GM23338 (cell line): ENCODE measurements around the gene NAP1L4. TPM values are rescaled to one million over a fixed set of nuclear protein-coding genes. Genes with fewer than 3 reads are reported as not detected.

ENCODE experiments used
- ATAC-seq: fragments of 200-7000 bp; cut with Tn5 transposase; 3 replicates; pipeline ENCODE4 v1.9.1; 2020
- DNase-seq: peaks from one replicate; pipeline ENCODE4 v3.0.0-alpha.2; 2015; ENCODE audit warnings: low spot score
- H2AFZ ChIP-seq: fragments of 200-600 bp; sonication (generic); 2 replicates; pipeline ENCODE4 v1.8.0; 2016; ENCODE audit warnings: antibody characterized with exemption, mild to moderate bottlenecking, moderate library complexity
- H3F3A ChIP-seq: fragments of 200-600 bp; sonication (generic); replicated peaks from 2 replicates; pipeline ENCODE4 v1.8.0; 2017; ENCODE audit warnings: antibody characterized with exemption, mixed run types, low read depth
- H3K27ac ChIP-seq: fragments of 200-600 bp; sonication (generic); 2 replicates; pipeline ENCODE4 v1.6.1; 2016; ENCODE audit warnings: low read depth
- H3K27me3 ChIP-seq: fragments of 200-600 bp; sonication (generic); 2 replicates; pipeline ENCODE4 v1.8.0; 2016; ENCODE audit warnings: mild to moderate bottlenecking, mixed run types, moderate library complexity; ENCODE audit not compliant: insufficient read depth
- H3K36me3 ChIP-seq: fragments of 200-600 bp; sonication (generic); 2 replicates; pipeline ENCODE4 v1.8.0; 2016; ENCODE audit warnings: mild to moderate bottlenecking; ENCODE audit not compliant: insufficient read depth
- H3K4me1 ChIP-seq: fragments of 200-600 bp; sonication (generic); 2 replicates; pipeline ENCODE4 v1.8.0; 2016; ENCODE audit warnings: mild to moderate bottlenecking, moderate library complexity; ENCODE audit not compliant: insufficient read depth
- H3K4me2 ChIP-seq: fragments of 200-600 bp; sonication (generic); 2 replicates; pipeline ENCODE4 v1.7.1; 2017; ENCODE audit warnings: mixed run types
- H3K4me3 ChIP-seq: fragments of 200-600 bp; sonication (generic); 2 replicates; pipeline ENCODE4 v1.6.1; 2016; ENCODE audit warnings: mixed run types
- H3K79me2 ChIP-seq: fragments of 200-600 bp; sonication (generic); replicated peaks from 2 replicates; pipeline ENCODE4 v1.8.0; 2017; ENCODE audit warnings: mild to moderate bottlenecking; ENCODE audit not compliant: insufficient read depth
- H3K9me2 ChIP-seq: fragments of 200-600 bp; sonication (generic); 2 replicates; pipeline ENCODE4 v1.8.0; 2017; ENCODE audit not compliant: insufficient read depth
- H4K20me1 ChIP-seq: fragments of 200-600 bp; sonication (generic); replicated peaks from 2 replicates; pipeline ENCODE4 v1.8.0; 2017; ENCODE audit warnings: mild to moderate bottlenecking; ENCODE audit not compliant: insufficient read depth
- H3K27ac Mint-ChIP-seq: 2 replicates; pipeline ENCODE4 v1.8.0; 2020; ENCODE audit warnings: inconsistent platforms, mild to moderate bottlenecking, moderate library complexity, mixed read lengths
- H3K27me3 Mint-ChIP-seq: 3 replicates; pipeline ENCODE4 v1.8.0; 2022; ENCODE audit warnings: low read depth, mild to moderate bottlenecking, moderate library complexity, mixed read lengths, inconsistent platforms; ENCODE audit not compliant: insufficient read depth, poor library complexity
- H3K36me3 Mint-ChIP-seq: 3 replicates; pipeline ENCODE4 v1.8.0; 2021; ENCODE audit warnings: low read depth, mild to moderate bottlenecking, inconsistent platforms, moderate library complexity, mixed read lengths
- H3K4me1 Mint-ChIP-seq: 3 replicates; pipeline ENCODE4 v1.8.0; 2020; ENCODE audit warnings: mild to moderate bottlenecking, inconsistent platforms, mixed read lengths
- H3K4me3 Mint-ChIP-seq: 3 replicates; pipeline ENCODE4 v1.8.0; 2021; ENCODE audit warnings: moderate library complexity, mild to moderate bottlenecking, inconsistent platforms, mixed read lengths
- H3K9me3 Mint-ChIP-seq: 3 replicates; pipeline ENCODE4 v1.8.0; 2020; ENCODE audit warnings: moderate library complexity, mild to moderate bottlenecking, inconsistent platforms, mixed read lengths
- EZH2 ChIP-seq: fragments of 200-600 bp; sonication (generic); IDR thresholded peaks from one replicate; pipeline ENCODE4 v1.8.0; 2017; ENCODE audit warnings: antibody characterized with exemption, mild to moderate bottlenecking, low read depth; ENCODE audit not compliant: unreplicated experiment
- EZH2phosphoT487 ChIP-seq: fragments of 200-600 bp; sonication (generic); IDR thresholded peaks from one replicate; pipeline ENCODE4 v1.8.1; 2018; ENCODE audit warnings: antibody characterized with exemption; ENCODE audit not compliant: unreplicated experiment
- JUNB ChIP-seq: IDR thresholded peaks from one replicate; pipeline ENCODE4 v1.6.1; 2016; ENCODE audit warnings: antibody characterized with exemption; ENCODE audit not compliant: unreplicated experiment
- NANOG ChIP-seq: IDR thresholded peaks from 2 replicates; pipeline ENCODE4 v1.6.1; 2016; ENCODE audit warnings: antibody characterized with exemption, borderline replicate concordance
- STAT1 ChIP-seq: IDR thresholded peaks from one replicate; pipeline ENCODE4 v1.6.1; 2016; ENCODE audit warnings: antibody characterized with exemption; ENCODE audit not compliant: unreplicated experiment
- ZNF114 ChIP-seq: fragments of 250-450 bp; sonication (Bioruptor Pico); IDR thresholded peaks from 2 replicates; pipeline ENCODE4 v1.5.0; 2020; ENCODE audit warnings: mild to moderate bottlenecking, moderate library complexity
- ZNF331 ChIP-seq: fragments of 250-450 bp; sonication (Bioruptor Pico); IDR thresholded peaks from 2 replicates; pipeline ENCODE4 v1.5.0; 2020; ENCODE audit warnings: low read depth, mild to moderate bottlenecking, moderate library complexity
- polyA plus RNA-seq: library from polyadenylated mRNA; unstranded; fragments of >200 nt; fragmentation: Nextera tagmentation; extraction: Ambion mirVana; gene quantifications from 2 replicates; pipeline ENCODE4 v1.2.1, GENCODE V29; 2016
- total RNA-seq: library from RNA; depleted of rRNA; stranded (reverse); fragments of >200 nt; shearing (Covaris generic); gene quantifications from 2 replicates; pipeline ENCODE4 v1.2.3, GENCODE V29; 2014
- TF ChIP-seq, protein P1 (sequence below): IDR thresholded peaks from 2 replicates; pipeline ENCODE4 v1.6.1; 2016; ENCODE audit warnings: antibody characterized with exemption
- TF ChIP-seq, protein P2 (sequence below): IDR thresholded peaks from one replicate; pipeline ENCODE4 v1.6.1; 2018; ENCODE audit warnings: antibody characterized with exemption; ENCODE audit not compliant: unreplicated experiment
- TF ChIP-seq, protein P3 (sequence below): fragments of 250-450 bp; sonication (Bioruptor Pico); IDR thresholded peaks from 2 replicates; pipeline ENCODE4 v1.5.0; 2020; ENCODE audit warnings: mild to moderate bottlenecking, moderate library complexity
- TF ChIP-seq, protein P4 (sequence below), 2 experiments: fragments of 200-600 bp in 1 of 2; sonication (generic) in 1 of 2; conservative IDR thresholded peaks; 2 replicates each; pipeline versions ENCODE4 v1.5.1 to v1.6.1; 2016 to 2017; ENCODE audit warnings: antibody characterized with exemption in 2 of 2, low read depth in 2 of 2, mild to moderate bottlenecking in 2 of 2, moderate library complexity in 1 of 2

NAP1L4 gene
- total and polyA plus RNA-seq, 2 experiments from 2014 or later = 181 to 189 TPM

DNA sequence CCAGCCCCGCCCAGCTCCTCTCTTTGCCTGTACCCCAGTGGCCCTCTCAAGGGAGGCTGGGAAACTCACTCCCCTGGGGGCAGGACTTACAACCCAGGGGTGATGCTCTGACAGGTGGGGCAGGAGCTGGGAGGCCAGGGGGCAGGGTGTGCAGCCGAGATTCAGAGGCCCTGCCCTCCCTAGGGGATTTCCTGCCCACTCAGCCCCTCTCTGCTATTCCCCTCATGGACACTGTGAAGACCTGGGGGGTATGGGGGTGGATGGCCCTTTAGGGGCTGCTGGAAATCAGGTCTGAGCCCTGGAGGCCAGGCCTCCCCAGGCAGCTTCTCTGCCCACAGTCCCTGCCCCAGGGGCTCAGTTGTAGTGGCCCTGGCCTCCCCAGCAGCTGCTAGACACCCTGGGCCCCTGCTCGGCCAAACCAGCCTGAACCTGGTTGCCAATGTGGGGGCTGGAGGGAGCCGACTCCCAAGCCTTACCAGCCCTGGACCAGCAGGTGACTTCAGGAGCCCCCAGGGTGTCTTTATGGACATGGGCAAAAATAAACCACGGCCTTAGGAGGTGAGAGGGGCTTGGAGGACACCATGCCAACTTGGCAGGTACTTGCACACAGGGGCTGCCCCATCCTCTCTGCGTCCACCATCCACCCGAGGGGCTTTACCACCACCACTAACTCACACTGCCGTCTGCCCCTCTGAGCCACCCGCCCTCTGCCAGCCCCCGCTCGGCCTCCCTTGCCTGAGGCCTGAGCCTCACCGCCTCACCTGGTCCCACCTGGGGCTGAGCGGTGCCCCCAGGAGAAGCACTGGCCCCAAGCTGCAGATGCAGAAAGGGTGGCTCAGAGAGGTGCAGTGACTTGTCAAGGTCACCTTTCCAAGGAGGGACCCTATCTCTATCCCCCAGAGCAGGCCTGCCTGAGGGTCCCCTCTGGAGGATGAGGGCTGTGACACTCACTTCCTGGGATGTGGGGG is 60.1 kb downstream of the NAP1L4 start:
- Mint-ChIP-seq H3K36me3 (peaks cover 2% of the 10 kb centered on the region; the same call in 2 of the 3 replicates), H3K4me1 (peaks cover 13% of the 10 kb centered on the region; the same call in 1 of the 3 replicates), H3K27ac (no peak overlapping the region), H3K9me3 (peaks cover 15% of the 10 kb centered on the region), H3K4me3 (no peak overlapping the region), H3K27me3 (peaks cover 42% of the 10 kb centered on the region)
- H2AFZ ChIP-seq = no peak overlapping the region
- H3K4me3 ChIP-seq = no peak overlapping the region
- TF ChIP-seq NANOG (no peak), ZNF331 (no peak), ZNF114 (CRISPR knock-in tag) (no peak), JUNB (no peak), EZH2phosphoT487 (no peak), STAT1 (no peak), EZH2 (no peak)
- TF ChIP-seq, protein P1, sequence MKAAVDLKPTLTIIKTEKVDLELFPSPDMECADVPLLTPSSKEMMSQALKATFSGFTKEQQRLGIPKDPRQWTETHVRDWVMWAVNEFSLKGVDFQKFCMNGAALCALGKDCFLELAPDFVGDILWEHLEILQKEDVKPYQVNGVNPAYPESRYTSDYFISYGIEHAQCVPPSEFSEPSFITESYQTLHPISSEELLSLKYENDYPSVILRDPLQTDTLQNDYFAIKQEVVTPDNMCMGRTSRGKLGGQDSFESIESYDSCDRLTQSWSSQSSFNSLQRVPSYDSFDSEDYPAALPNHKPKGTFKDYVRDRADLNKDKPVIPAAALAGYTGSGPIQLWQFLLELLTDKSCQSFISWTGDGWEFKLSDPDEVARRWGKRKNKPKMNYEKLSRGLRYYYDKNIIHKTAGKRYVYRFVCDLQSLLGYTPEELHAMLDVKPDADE = no peak
- TF ChIP-seq, protein P2, sequence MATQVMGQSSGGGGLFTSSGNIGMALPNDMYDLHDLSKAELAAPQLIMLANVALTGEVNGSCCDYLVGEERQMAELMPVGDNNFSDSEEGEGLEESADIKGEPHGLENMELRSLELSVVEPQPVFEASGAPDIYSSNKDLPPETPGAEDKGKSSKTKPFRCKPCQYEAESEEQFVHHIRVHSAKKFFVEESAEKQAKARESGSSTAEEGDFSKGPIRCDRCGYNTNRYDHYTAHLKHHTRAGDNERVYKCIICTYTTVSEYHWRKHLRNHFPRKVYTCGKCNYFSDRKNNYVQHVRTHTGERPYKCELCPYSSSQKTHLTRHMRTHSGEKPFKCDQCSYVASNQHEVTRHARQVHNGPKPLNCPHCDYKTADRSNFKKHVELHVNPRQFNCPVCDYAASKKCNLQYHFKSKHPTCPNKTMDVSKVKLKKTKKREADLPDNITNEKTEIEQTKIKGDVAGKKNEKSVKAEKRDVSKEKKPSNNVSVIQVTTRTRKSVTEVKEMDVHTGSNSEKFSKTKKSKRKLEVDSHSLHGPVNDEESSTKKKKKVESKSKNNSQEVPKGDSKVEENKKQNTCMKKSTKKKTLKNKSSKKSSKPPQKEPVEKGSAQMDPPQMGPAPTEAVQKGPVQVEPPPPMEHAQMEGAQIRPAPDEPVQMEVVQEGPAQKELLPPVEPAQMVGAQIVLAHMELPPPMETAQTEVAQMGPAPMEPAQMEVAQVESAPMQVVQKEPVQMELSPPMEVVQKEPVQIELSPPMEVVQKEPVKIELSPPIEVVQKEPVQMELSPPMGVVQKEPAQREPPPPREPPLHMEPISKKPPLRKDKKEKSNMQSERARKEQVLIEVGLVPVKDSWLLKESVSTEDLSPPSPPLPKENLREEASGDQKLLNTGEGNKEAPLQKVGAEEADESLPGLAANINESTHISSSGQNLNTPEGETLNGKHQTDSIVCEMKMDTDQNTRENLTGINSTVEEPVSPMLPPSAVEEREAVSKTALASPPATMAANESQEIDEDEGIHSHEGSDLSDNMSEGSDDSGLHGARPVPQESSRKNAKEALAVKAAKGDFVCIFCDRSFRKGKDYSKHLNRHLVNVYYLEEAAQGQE = no peak
- TF ChIP-seq, protein P3, sequence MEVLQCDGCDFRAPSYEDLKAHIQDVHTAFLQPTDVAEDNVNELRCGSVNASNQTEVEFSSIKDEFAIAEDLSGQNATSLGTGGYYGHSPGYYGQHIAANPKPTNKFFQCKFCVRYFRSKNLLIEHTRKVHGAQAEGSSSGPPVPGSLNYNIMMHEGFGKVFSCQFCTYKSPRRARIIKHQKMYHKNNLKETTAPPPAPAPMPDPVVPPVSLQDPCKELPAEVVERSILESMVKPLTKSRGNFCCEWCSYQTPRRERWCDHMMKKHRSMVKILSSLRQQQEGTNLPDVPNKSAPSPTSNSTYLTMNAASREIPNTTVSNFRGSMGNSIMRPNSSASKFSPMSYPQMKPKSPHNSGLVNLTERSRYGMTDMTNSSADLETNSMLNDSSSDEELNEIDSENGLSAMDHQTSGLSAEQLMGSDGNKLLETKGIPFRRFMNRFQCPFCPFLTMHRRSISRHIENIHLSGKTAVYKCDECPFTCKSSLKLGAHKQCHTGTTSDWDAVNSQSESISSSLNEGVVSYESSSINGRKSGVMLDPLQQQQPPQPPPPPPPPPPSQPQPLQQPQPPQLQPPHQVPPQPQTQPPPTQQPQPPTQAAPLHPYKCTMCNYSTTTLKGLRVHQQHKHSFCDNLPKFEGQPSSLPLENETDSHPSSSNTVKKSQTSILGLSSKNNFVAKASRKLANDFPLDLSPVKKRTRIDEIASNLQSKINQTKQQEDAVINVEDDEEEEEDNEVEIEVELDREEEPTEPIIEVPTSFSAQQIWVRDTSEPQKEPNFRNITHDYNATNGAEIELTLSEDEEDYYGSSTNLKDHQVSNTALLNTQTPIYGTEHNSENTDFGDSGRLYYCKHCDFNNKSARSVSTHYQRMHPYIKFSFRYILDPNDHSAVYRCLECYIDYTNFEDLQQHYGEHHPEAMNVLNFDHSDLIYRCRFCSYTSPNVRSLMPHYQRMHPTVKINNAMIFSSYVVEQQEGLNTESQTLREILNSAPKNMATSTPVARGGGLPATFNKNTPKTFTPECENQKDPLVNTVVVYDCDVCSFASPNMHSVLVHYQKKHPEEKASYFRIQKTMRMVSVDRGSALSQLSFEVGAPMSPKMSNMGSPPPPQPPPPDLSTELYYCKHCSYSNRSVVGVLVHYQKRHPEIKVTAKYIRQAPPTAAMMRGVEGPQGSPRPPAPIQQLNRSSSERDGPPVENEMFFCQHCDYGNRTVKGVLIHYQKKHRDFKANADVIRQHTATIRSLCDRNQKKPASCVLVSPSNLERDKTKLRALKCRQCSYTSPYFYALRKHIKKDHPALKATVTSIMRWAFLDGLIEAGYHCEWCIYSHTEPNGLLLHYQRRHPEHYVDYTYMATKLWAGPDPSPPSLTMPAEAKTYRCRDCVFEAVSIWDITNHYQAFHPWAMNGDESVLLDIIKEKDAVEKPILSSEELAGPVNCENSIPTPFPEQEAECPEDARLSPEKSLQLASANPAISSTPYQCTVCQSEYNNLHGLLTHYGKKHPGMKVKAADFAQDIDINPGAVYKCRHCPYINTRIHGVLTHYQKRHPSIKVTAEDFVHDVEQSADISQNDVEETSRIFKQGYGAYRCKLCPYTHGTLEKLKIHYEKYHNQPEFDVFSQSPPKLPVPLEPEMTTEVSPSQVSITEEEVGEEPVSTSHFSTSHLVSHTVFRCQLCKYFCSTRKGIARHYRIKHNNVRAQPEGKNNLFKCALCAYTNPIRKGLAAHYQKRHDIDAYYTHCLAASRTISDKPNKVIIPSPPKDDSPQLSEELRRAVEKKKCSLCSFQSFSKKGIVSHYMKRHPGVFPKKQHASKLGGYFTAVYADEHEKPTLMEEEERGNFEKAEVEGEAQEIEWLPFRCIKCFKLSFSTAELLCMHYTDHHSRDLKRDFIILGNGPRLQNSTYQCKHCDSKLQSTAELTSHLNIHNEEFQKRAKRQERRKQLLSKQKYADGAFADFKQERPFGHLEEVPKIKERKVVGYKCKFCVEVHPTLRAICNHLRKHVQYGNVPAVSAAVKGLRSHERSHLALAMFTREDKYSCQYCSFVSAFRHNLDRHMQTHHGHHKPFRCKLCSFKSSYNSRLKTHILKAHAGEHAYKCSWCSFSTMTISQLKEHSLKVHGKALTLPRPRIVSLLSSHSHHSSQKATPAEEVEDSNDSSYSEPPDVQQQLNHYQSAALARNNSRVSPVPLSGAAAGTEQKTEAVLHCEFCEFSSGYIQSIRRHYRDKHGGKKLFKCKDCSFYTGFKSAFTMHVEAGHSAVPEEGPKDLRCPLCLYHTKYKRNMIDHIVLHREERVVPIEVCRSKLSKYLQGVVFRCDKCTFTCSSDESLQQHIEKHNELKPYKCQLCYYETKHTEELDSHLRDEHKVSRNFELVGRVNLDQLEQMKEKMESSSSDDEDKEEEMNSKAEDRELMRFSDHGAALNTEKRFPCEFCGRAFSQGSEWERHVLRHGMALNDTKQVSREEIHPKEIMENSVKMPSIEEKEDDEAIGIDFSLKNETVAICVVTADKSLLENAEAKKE (CRISPR knock-in tag) = no peak
- TF ChIP-seq, protein P4, sequence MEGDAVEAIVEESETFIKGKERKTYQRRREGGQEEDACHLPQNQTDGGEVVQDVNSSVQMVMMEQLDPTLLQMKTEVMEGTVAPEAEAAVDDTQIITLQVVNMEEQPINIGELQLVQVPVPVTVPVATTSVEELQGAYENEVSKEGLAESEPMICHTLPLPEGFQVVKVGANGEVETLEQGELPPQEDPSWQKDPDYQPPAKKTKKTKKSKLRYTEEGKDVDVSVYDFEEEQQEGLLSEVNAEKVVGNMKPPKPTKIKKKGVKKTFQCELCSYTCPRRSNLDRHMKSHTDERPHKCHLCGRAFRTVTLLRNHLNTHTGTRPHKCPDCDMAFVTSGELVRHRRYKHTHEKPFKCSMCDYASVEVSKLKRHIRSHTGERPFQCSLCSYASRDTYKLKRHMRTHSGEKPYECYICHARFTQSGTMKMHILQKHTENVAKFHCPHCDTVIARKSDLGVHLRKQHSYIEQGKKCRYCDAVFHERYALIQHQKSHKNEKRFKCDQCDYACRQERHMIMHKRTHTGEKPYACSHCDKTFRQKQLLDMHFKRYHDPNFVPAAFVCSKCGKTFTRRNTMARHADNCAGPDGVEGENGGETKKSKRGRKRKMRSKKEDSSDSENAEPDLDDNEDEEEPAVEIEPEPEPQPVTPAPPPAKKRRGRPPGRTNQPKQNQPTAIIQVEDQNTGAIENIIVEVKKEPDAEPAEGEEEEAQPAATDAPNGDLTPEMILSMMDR (conservative IDR thresholded peaks at IDR 0.05; ENCODE audit: low read depth in 2 of 2) = no peak
- 0 out of 2 replicates have a peak, but pooled peaks cover 4% of the 10 kb centered on the region for H4K20me1 ChIP-seq
- no peaks in the 10 kb centered on the region for H3K36me3 ChIP-seq
- DNase-seq = no peak
- H3K4me2 ChIP-seq = no peak overlapping the region
- ATAC-seq = no peak
- H3K27me3 ChIP-seq = peaks cover 35% of the 10 kb centered on the region
- H3K27ac ChIP-seq = no peak overlapping the region
- peaks cover 6% of the 10 kb centered on the region; the same call in 1 of the 2 replicates for H3F3A ChIP-seq
- peaks cover 10% of the 10 kb centered on the region; the same call in 1 of the 2 replicates for H3K4me1 ChIP-seq
- H3K79me2 ChIP-seq = no peaks in the 10 kb centered on the region
- H3K9me2 ChIP-seq = no peaks in the 10 kb centered on the region
